GM12875 (cell line): ENCODE results near the gene GJE1.

Source experiments
- H3K4me3 ChIP-seq: one replicate; pipeline ENCODE4 v1.5.1; 2011; ENCODE audit warnings: low read depth, low read length, control low read depth
- CTCF ChIP-seq: IDR thresholded peaks from 2 replicates; pipeline ENCODE4 v1.5.1; 2011; ENCODE audit warnings: low read depth, mild to moderate bottlenecking, control low read depth, inconsistent platforms, low read length, moderate library complexity, borderline replicate concordance; ENCODE audit not compliant: insufficient read depth

Gene GJE1

DNA sequence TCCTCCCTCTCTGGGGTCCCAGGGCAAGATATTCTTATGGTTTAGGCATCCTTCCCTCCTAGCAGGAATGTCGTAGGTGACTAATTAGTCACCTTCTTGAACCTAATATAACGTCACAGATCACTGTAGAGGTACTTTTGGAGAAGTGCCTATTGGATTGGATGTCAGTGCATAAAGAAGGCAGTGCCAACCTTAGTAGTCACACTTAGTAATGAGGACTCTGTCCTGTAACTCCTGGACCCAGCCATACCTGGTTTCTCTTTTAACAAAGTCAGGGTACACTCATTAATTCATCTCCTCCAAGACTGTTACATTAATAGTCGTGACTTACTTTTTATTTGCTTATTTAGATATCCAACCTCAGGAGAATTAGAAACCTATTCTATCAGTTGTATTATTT, 34.3 kb downstream of the GJE1 start:
- H3K4me3 ChIP-seq, result no peak overlapping the region
- no peak for TF ChIP-seq CTCF

DNA sequence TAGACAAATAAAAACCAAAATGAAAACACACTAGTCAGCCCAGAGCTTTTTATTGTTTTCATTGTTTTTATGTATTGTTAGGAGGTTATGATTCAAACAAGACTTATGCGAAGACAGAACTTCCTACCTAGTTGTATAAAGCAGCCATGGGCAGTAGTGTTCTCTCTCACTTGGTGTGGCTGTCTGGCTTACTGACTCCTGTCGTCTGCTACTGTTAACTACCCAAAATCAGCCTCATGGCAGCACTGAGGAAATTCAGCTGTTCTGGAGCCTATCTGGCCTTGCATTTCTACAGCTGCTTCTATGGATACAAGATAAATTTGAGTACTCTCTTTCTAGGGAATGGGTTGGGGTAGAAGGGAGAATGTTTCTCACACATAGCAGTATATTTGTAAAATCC, 34.8 kb downstream of the GJE1 start:
- no peak overlapping the region for H3K4me3 ChIP-seq
- TF ChIP-seq CTCF, result no peak

GRCh38 chr6:142171351-142171750, 38.6 kb downstream of the GJE1 start:
- TF ChIP-seq CTCF, result no peak

DNA sequence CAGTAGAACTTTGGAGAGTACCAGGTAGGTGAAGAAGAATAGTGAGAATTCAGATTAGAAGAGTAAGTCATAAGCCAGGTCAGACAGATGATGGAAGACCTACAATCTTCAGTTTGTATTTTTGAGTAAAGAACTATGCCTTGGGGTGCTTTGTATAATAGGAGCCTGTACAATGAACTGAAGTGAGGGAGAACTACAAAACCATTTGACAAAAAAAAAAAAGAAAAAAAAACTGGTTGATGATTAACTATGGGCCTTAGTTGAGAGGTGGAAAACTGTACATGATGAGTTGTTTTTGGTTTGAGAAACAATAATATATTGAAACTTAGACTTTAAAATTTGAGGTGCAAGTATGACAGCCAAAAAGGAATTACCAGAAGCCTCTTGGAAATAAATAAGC, 40.0 kb downstream of the GJE1 start:
- no peak for TF ChIP-seq CTCF
- no peak overlapping the region for H3K4me3 ChIP-seq

More at GRCh38 chr6:142171351-142171750, 38.6 kb downstream of the GJE1 start:
- no peak overlapping the region for H3K4me3 ChIP-seq

DNA sequence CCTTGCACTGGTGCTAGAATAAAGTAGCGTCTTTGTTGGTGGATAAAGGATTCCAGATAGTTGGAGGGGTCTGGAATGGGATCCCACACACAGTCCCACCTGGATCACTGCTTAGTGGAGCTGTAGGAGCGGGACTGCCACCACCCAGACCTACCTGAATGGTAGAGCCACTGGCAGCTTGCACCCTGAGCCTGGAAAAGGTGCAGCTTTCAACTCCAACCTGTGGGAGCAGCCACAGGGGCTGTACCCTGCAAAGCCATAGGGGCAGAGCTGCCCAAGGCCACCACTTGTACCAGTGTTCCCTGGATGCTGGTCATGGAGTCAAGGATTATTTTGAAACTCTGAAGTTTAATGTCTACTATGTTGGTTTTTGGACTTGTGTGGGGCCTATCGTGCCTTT, 41.3 kb downstream of the GJE1 start:
- no peak for TF ChIP-seq CTCF
- H3K4me3 ChIP-seq, result no peak overlapping the region

DNA sequence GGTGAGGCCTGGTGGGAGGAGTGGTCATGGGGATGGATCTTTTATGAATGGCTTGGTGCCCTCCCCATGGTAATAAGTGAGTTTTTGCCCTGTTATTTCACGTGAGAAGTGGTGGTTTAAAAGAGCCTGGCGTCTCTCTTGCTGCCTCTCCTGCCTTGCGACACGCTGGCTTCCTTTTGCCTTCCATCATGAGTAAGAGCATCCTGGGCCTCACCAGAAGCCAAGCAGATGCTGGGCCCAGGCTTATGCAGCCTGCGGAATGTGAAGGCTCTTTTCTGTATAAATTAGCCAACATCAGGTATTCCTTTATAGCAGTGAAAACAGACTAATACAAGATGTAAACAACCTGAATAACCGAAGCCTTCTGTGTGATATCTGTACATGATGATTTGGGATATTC, 42.0 kb downstream of the GJE1 start:
- no peak for TF ChIP-seq CTCF
- H3K4me3 ChIP-seq, result no peak overlapping the region

GRCh38 chr6:142178129-142178528, 45.4 kb downstream of the GJE1 start:
- H3K4me3 ChIP-seq, result no peak overlapping the region
- TF ChIP-seq CTCF, result no peak
